Natural killer cell (primary cell): ENCODE data around the gene HK2. TPM values are rescaled to one million over a fixed set of nuclear protein-coding genes. Genes with fewer than 3 reads are reported as not detected.

Experiments
- ATAC-seq, 3 donors: fragments of 150-1000 bp in 2 of 3; fragments of 200-7000 bp in 1 of 3; cut with Tn5 transposase; 1 replicate in 1 of 3; 2 replicates in 2 of 3; pipeline ENCODE4 v1.10.0; 2021; ENCODE audit warnings: mild to moderate bottlenecking in 2 of 3, moderate library complexity in 2 of 3
- DNase-seq, 2 donors: peaks; one replicate each; pipeline versions ENCODE4 v3.0.0 to v3.0.0-alpha.2; 2013 to 2021; ENCODE audit warnings: mixed read lengths in 1 of 2
- H3K27ac ChIP-seq: one replicate; pipeline ENCODE4 v1.5.1; 2013; ENCODE audit warnings: mild to moderate bottlenecking, low read length
- H3K27me3 ChIP-seq: one replicate; pipeline ENCODE4 v1.6.1; 2013; ENCODE audit warnings: low read length; ENCODE audit not compliant: control insufficient read depth, insufficient read depth
- H3K36me3 ChIP-seq: one replicate; pipeline ENCODE4 v1.6.1; 2013; ENCODE audit warnings: low read length; ENCODE audit not compliant: control insufficient read depth, insufficient read depth
- H3K4me1 ChIP-seq: one replicate; pipeline ENCODE4 v1.6.1; 2013; ENCODE audit warnings: low read length; ENCODE audit not compliant: control insufficient read depth, insufficient read depth
- H3K4me3 ChIP-seq: one replicate; pipeline ENCODE4 v1.5.1; 2013; ENCODE audit warnings: low read length
- H3K9me3 ChIP-seq: one replicate; pipeline ENCODE4 v1.6.1; 2013; ENCODE audit warnings: low read length; ENCODE audit not compliant: control insufficient read depth, insufficient read depth
- H3K27ac Mint-ChIP-seq, 2 donors: one replicate each; pipeline ENCODE4 v1.8.0; 2022; ENCODE audit warnings: mild to moderate bottlenecking in 2 of 2, mixed read lengths in 2 of 2, moderate library complexity in 1 of 2
- H3K27me3 Mint-ChIP-seq, 2 donors: one replicate each; pipeline ENCODE4 v1.8.0; 2022; ENCODE audit warnings: low read depth in 2 of 2, mixed read lengths in 2 of 2
- H3K36me3 Mint-ChIP-seq: one replicate; pipeline ENCODE4 v1.8.0; 2022; ENCODE audit warnings: mixed read lengths
- H3K4me1 Mint-ChIP-seq, 2 donors: one replicate each; pipeline ENCODE4 v1.8.0; 2022; ENCODE audit warnings: mixed read lengths in 2 of 2
- H3K4me3 Mint-ChIP-seq: one replicate; pipeline ENCODE4 v1.8.0; 2022; ENCODE audit warnings: mild to moderate bottlenecking, moderate library complexity, mixed read lengths
- H3K9me3 Mint-ChIP-seq, 2 donors: one replicate each; pipeline ENCODE4 v1.8.0; 2022; ENCODE audit warnings: mixed read lengths in 2 of 2
- WGBS: methylation state at CpG from one replicate; pipeline ENCODE4 v1.1.7; 2013; ENCODE audit warnings: missing lambda C conversion rate; ENCODE audit not compliant: insufficient coverage; 5-methylcytosine and 5-hydroxymethylcytosine counted together
- intact Hi-C: fragments of 100-400 bp; cut with micrococcal nuclease; formaldehyde crosslinking; loops from one replicate; pipeline ENCODE4 v1.14.2; 2022
- total RNA-seq, 4 donors: library from RNA; stranded (reverse); fragments of 120-200 nt in 1 of 4; gene quantifications; one replicate each; pipeline versions ENCODE4 v1.2.3 to v1.2.4, GENCODE V29; 2013 to 2022
- TF ChIP-seq, protein P1 (sequence below): fragments of 200-600 bp; IDR thresholded peaks from one replicate; pipeline ENCODE4 v1.8.0; 2022; ENCODE audit warnings: antibody characterized with exemption

HK2 gene
- total RNA-seq, 3 donors from 2014 or later (not counting 1 experiment from before 2014, with no cell fraction given): 1.6 to 9.4 (median 3.5) TPM

DNA sequence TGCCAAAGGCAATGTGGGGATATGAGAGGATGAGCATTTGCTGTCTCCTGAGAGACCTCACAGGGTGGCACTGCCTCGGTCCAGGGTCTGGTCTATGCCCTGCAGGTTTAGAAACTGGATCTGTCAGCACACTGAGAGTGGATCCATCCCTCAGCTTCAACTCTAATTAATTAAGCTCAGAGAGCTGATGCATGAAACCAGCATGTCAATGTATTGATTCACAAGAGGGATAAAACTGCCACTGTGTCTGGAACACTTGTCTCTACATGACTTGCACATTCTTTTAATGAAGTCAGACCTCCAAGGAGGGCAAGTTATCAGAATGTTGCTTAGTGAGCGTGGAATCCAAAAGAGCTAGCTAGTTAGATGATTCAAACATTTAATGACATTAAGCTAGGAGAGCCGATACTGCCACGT, 102.1 kb downstream of the HK2 start:
- Mint-ChIP-seq H3K27me3 (peaks cover 4 to 71% of the 10 kb centered on the region in 2 donors), H3K36me3 (no peaks in the 10 kb centered on the region)

DNA sequence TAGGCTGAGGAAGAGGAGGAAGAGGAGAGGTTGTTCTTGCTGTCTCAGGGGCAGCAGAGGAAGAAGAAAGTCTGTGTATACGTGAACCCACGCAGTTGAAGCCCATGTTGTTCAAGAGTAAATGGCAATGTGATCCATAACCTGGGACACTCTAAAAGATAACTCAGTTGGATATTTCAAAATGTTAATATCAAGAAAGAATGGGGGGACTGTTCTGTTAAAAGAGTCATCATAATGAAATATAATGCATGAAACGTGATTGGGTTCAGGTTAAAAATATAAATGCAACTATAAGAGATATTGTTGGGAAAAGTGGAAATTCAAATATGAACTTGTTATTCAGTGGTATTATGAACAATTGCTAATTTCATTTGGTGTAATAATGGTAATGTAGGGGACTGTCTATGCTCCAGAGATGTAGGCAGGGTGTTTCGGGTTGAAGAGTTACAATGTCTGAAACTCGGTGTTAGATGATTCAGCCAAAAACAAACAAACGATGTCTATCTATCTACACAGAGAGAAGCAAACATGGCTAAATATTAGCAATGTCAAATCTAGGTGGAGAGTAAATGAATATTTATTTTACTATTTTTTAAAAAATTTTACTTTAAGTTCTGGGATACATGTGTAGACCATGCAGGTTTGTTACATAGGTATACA, 103.4 kb downstream of the HK2 start:
- H3K4me3 ChIP-seq: no peak overlapping the region
- intact Hi-C loops: no loop called here
- TF ChIP-seq, protein P1, sequence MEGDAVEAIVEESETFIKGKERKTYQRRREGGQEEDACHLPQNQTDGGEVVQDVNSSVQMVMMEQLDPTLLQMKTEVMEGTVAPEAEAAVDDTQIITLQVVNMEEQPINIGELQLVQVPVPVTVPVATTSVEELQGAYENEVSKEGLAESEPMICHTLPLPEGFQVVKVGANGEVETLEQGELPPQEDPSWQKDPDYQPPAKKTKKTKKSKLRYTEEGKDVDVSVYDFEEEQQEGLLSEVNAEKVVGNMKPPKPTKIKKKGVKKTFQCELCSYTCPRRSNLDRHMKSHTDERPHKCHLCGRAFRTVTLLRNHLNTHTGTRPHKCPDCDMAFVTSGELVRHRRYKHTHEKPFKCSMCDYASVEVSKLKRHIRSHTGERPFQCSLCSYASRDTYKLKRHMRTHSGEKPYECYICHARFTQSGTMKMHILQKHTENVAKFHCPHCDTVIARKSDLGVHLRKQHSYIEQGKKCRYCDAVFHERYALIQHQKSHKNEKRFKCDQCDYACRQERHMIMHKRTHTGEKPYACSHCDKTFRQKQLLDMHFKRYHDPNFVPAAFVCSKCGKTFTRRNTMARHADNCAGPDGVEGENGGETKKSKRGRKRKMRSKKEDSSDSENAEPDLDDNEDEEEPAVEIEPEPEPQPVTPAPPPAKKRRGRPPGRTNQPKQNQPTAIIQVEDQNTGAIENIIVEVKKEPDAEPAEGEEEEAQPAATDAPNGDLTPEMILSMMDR: no peak
- WGBS: 100% methylated on average over 3 of the region's 6 CpGs
- no peaks in the 10 kb centered on the region for H3K4me1 ChIP-seq
- Mint-ChIP-seq H3K4me1 (no peaks in the 10 kb centered on the region), H3K9me3 (no peaks in the 10 kb centered on the region), H3K36me3 (no peaks in the 10 kb centered on the region), H3K27ac (no peak overlapping the region), H3K27me3 (peaks cover 4 to 75% of the 10 kb centered on the region in 2 donors), H3K4me3 (no peak overlapping the region)
- no peak overlapping the region for H3K27ac ChIP-seq
- H3K27me3 ChIP-seq: no peaks in the 10 kb centered on the region
- no peak for DNase-seq
- no peaks in the 10 kb centered on the region for H3K36me3 ChIP-seq
- no peaks in the 10 kb centered on the region for H3K9me3 ChIP-seq
- no peak for ATAC-seq

More for the DNA sequence above, 102.1 kb downstream of the HK2 start:
- no peaks in the 10 kb centered on the region for H3K9me3 Mint-ChIP-seq
- no peaks in the 10 kb centered on the region for H3K4me1 Mint-ChIP-seq
- H3K4me3 ChIP-seq: no peak overlapping the region
- no peaks in the 10 kb centered on the region for H3K27me3 ChIP-seq
- intact Hi-C loops: no loop called here
- H3K9me3 ChIP-seq: no peaks in the 10 kb centered on the region
- H3K4me3 Mint-ChIP-seq: no peak overlapping the region
- WGBS: 91% methylated on average over 4 of the region's 4 CpGs
- no peaks in the 10 kb centered on the region for H3K36me3 ChIP-seq
- DNase-seq (no peak), ATAC-seq (no peak)
- no peaks in the 10 kb centered on the region for H3K4me1 ChIP-seq
- no peak overlapping the region for H3K27ac ChIP-seq
- TF ChIP-seq, protein P1: no peak
- H3K27ac Mint-ChIP-seq: no peak overlapping the region

DNA sequence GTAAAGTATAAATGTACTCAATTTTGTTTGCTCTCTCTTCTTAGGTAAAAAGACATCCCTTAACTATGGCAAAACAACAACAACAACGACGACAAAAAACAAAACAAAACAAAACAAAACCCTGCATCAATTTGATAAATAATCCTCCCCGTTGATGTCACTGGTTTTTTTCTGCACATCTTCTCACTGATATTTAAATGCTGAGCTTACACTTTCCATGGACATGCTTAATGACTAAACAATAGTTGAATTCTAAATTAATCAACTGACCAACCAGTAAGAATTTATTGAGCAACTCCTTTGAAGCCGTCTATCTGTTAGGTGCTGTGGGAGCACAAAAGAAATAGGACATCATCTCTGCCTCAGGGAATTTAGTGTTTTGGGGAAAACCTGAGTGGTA, 104.3 kb downstream of the HK2 start:
- Histone ChIP-seq H3K36me3 (no peaks in the 10 kb centered on the region), H3K27me3 (no peaks in the 10 kb centered on the region), H3K4me3 (no peak overlapping the region), H3K4me1 (no peaks in the 10 kb centered on the region), H3K27ac (no peak overlapping the region), H3K9me3 (no peaks in the 10 kb centered on the region)
- no peak for DNase-seq
- H3K27ac Mint-ChIP-seq: no peak overlapping the region
- WGBS: 93% methylated on average over 4 of the region's 4 CpGs
- no peaks in the 10 kb centered on the region for H3K36me3 Mint-ChIP-seq
- H3K27me3 Mint-ChIP-seq: peaks cover 4 to 73% of the 10 kb centered on the region in 2 donors
- no peaks in the 10 kb centered on the region for H3K9me3 Mint-ChIP-seq
- no peak overlapping the region for H3K4me3 Mint-ChIP-seq
- no peak for ATAC-seq
- TF ChIP-seq, protein P1: no peak
- intact Hi-C loops: no loop called here
- H3K4me1 Mint-ChIP-seq: no peaks in the 10 kb centered on the region
